ENCODE results near the gene SH2D7.

Gene SH2D7

DNA sequence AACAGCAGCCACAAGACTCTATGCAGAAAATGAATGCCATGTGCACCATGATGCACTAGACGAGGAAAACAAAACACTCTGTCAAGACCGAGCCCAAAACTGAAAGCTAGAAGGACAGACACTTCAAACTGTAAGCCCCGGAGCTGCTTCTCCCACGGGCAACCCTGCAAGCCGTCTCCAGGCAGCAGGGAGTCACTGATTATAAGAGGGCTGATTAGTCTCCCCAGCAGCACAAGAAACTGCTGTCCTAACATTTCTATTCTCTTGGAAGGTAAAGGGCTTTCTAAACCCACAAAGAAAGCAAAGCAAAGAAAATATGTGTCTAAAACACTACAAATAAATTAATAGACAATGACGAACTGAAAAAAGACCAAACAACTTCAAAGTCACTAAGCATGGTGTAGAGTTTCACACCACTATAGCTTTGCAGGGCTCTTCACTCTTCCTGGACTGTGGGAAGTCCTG, 30.4 kb upstream of the SH2D7 start:
- DNase-seq (ENCODE audit: low spot score) = peak; percentile 25

DNA sequence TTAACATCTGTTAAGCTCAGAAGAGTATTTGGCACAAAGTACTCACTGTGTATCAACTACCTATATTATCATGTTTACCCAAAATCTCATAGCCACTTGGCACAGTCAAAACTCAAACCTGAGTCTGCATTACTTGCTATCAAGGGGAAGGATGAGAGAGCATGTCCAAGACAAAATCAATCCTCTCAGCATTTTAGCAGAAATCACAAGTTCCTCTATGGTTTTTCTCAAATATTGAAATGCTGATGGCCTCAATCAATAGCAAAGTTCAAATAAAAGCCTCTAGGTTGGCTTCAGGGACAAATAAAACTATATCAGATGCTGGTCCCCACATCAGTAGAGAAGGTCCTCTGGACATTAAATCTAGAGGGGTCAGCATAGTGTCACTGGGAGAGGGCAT, 29.1 kb upstream of the SH2D7 start:
- DNase-seq (ENCODE audit: low spot score) = no peak

DNA sequence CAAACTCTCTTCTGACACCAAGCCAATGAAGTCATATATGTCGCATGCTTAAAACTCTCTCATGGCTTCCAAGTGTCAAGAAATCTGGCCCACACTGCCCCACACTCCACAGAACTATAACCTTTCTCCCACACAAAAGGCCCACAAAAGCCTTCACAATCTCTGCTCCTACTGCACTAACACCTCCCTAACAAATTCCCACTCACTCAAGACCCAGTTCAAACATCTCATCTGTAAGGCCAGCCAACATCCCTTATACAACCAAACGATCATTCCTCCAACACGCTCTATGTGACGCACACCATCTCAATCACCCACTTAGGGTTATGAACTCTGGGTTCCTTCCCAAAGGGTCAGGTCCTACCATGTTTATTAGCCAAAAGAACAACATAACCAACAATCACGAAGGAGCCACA, 28.4 kb upstream of the SH2D7 start:
- no peak for DNase-seq (ENCODE audit: low spot score)

DNA sequence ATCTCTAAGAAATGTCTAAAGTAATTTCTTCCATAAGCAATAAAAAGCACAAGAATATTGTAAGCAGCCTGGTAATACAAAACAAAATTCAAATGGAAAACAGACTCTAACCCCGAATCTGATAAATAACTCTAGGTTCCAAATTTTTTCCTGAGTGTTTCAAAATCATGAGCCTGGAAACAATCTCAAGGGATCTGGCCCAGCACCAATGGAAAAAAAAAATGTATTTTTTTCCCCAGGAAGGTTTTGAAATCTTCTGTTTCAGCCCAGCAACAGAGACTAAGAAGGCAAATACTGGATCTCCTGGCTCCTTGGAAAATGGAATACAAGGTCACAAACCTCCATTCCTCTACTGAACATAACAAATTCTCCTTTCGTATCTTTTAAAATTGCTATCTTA, 27.8 kb upstream of the SH2D7 start:
- no peak for DNase-seq (ENCODE audit: low spot score)

DNA sequence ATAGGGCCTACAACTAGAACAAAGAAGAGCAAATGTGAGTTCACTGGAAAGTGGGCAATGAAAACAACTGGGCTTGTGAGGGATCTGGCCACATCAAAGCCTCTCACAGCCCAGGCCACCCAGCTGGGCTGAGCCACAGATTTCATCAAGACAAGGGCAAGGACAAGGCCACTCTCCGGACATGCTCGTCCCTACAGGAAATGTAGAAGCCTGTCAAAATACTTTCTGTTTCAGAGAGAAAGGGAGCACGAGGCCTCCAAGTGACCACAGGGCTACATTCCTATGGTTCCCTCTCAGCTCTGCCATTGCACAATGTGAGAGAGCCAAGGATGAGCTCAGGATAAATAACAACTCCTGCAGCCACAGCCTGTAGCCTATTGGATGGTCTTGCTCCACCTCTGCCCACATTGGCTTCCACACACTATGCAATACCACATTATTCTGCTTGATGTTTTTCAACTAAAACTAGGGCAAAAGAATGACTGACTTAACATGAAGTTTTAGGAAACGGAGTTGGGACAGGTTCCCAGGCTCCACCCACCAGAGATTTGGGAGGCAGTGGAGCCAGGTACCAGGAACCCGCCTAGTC, 27.0 kb upstream of the SH2D7 start:
- DNase-seq (ENCODE audit: low spot score) = peak; percentile 94

DNA sequence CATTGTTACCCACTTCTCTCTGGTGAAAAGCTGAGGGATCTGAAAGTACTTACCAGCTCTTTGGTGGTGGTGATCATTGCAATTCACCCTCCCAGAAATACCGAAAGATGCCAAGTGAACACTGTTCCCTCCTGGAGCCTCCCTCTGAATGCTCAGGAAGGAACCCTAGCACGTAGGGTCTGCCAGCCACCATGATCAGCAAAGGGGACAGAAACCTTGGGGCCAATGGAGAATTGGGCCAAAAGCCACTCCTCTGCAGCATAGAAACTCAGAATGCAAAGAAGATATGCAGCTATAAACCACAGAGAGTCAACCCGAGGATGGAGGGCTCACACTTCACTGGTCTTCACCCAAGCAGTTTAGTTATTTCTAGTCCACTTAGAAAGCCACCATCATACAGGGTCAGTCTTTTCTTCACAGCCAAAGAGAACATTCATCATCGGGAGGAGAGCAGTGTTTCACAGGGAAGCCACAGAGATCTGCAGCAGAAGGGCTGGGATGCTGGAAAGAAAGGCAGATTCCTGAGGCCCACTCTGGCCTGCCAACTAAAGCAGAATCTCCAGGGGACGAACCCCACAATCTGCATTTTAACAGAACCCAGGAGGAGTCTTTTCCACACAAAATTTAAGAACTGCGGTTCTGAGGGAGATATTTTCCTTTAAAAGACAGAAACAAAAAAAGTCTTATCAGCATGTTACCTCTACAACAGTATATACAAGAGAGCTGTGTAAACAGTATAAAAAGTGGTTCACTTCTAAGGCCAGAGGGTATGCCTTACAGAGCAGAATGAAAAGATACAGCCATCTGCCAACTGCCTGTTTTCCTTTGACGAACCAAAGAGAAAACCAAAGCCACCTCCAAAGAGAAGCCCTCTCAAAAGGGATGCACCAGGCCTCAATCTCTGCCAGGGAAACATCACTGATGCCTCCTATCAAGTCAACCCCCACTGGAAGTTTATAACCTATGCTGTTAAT, 26.1 kb upstream of the SH2D7 start:
- DNase-seq (ENCODE audit: low spot score) = peak; percentile 28

DNA sequence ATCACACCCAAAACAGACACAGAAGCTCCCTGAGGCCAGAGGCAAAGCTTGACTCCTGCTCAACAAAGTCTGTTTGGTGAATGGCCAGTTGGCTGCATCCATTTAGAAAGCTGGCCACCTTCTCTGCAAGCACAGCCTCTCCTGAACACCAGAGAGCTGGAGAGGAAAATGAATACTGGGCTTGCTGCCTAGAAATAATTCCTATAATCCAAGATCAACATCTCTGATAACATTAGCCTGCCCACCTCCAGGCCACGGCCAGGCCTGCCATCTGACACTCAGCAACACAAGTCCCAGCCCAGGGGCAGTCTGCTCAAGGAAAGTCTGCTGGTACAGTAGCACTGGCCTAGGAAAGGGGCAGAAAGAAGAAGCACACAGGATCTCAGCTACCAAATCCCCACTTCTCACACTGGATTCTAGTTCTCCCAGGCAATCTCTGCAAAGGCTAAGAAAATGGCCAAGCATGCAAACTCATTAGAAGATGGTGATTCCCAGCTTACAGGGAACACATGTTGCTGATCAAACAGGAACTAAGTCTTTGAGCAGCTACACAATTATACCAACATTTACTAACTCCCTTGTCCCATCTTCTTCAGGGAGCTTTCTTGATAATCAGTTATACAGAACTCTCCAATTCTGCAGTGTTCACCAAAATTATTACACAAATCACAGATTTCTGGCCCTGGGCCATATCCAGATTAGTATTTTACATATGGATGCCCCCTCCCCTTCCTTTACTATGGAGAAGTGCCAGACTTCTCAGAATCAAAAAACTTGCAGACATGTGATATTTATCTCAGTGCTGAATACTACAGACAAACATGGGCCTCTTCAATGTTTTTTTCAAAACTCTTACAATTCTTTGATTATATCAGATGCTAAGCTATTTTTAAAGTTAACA, 24.8 kb upstream of the SH2D7 start:
- DNase-seq (ENCODE audit: low spot score) = no peak

DNA sequence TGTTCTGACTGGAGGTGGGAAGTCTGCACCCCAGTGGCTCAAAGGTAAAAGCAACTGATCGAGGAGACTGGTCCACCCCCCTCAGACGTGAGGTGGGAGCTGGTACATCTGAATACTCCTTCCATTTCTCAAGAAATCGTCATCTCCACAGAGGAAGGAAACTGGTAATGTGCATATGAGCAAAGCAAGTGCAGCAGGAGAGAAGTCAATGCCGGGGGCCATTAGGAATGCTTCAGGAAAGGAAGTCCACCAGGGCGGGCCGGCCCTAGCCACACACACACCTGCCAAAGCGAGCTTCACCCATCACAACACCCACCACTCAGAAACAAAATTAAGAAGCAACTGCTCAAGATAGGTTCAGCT, 23.3 kb upstream of the SH2D7 start:
- DNase-seq (ENCODE audit: low spot score) = no peak

DNA sequence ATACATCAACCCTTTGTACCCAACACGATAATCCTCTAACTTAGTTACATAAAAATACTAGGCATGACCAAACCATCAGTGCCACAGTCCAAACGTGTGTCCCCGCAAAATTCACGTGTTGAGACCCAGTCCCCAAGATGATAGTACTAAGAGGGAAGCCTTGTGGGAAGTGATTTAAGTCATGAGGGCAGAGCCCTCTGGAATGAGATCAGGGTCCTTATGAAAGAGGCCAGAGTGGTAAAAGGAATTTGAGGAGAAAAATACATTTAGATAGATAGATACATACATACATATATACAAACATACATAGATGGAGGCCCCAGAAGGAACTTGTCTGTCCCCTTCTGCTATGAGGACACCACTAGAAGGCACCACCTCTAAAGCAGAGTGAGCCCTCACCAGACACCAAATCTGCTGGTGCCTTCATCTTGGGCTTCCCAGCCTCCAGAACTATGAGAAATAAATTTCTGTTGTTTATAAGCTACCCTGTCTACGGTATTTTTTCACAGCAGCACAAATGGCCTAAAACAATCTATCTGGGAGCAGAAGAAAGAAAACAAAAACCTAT, 22.8 kb upstream of the SH2D7 start:
- DNase-seq (ENCODE audit: low spot score) = no peak

DNA sequence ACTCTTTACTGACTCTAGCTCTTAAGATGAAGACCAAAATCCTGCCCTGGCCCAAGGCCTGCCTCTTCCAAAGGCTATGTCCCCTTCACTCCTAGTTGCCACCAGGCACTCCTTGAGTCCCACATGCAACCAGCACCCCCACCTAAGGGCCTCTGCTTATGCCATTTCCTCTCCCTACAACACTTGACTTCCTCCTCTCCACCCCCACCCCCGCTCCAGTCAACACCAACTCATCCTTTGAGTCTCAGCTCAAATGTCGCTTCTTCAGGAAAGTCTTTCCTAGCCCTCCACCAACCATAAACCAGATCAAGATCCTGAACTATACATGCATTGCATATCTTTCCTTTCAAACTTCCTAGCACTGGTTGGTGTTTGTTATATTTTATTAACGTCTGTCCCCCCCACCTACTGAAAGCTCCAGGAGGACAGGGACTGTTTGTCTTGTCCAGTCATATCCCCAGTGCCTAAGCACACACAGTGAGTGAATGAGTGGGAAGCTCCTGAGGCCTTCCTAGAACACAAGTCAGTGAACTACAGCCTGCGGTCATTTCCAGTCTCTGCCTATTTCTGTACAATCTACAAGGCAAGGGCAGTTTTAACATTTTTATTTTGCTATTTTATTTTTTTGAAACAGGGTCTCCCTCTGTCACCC, 22.2 kb upstream of the SH2D7 start:
- no peak for DNase-seq (ENCODE audit: low spot score)

DNA sequence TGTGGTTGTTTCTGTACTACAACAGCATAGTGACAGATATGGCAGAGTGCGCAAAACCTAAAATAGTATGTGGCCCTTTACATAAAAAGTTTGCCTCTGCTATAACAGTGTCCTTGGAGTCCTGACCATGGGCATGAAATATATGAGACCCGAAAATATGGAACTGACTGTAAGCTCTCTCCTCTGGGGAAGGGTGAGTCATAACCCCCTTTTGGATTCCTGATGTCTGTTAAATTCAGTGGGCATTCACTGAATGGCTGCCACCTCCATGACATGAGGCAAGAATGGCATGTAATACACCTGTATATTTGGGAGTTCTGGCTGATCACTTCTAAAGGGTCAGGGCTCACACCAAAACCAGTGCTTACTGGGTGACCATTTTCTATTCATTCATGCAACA, 21.0 kb upstream of the SH2D7 start:
- no peak for DNase-seq (ENCODE audit: low spot score)

DNA sequence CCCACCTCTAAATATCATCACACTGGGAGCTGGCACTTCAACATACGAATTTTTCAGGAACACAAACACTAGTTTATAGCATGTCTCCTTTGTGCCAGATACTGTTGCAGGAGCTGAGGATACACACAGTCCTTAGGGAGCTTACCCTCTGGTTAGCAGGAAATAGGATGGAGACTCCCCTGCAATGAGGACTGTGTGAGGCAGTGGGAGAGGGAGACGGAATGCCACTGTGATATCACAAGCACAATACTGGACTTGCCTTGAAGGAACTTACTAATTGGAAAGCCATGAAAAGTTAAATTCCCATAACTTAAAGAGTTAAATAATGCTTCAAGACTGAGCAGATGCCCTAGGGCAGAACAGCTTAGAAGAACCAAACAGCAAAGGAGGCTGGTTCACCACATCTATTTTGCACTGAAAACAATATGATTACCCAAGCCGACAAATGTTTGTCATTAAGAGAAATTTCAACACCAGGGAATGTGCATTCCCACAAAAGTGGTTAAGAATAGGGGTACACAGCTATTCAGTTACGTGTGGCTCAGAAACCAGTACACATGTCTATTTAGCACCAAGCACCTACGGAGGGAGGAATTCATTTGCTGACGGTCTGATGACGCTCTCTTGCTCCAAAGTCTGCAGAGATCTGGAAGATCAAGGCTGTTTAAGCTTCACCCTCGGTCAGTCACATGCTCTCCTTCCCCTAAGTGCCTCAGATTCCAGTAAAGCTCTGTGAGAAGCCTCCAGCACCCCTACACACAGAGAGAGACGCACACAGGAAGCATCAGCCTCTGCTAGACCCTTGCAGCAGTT, 20.1 kb upstream of the SH2D7 start:
- peak; percentile 15 for DNase-seq (ENCODE audit: low spot score)

DNA sequence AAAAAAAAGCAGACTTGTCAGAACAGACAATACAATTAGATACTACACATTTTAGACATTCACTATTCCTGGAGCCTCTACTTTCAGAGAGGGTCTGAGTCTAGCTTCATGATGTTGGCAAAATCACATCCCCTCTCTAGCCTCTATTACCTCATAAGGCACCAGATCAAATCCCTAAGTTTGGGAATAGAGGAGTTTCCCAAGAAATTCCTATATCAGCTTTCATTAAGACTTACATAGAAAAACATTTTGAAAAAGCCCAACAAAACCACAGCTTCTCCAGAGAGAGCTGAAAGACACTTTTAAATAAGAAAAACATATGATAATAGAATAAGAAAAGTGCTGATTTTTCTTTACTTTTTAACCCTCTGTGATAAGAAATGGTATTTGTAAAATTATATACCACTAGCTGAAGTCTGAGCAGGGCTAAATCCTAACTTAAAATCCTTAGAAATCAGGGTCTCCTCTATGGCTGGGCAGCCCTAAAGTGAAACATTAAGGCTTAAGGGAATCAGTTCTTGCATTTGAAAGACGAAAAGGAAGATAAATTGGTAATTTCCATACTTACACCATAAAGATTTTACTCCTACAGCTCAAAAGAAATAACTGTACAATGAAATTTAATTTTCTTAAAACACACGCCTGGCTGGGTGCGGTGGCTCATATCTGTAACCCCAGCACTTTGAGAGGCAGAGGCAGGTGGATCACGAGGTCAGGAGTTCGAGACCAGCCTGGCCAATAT, 19.1 kb upstream of the SH2D7 start:
- DNase-seq (ENCODE audit: low spot score) = no peak

DNA sequence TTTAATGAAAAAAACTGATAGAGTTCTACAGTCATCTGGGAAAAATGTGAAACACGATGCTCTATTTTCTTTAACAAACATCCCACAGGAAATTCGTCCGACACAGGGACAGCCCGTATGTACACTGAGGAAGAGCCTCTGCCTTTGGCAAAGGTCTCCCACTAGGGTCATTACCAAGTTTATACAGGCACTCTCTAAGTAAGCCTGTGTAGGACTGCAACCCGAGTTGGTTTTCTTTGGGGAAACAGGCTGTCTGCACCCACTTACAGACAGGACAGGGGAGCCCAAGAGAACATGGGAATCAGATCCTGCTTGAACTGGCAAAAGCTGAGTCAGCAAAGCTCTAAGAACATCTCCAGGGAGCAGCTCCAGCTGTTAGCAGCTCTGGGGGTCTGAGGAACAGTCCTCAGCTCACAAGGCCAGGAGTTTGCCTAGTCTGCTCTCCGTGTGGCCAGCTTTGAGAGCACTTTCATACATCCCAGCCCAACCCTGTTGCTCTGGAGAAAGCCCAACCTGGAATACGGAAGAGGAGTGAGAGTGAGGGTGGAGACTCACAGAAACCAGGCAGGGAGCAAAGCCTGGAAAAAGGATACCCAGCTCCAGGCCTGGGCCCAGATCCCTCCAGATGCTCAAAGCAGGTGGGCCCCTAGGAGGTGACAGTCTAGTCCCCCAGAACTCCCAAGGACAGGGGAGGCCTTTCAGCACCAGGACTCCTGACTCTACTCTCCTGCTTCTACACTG, 16.7 kb upstream of the SH2D7 start:
- peak; percentile 79 for DNase-seq (ENCODE audit: low spot score)

DNA sequence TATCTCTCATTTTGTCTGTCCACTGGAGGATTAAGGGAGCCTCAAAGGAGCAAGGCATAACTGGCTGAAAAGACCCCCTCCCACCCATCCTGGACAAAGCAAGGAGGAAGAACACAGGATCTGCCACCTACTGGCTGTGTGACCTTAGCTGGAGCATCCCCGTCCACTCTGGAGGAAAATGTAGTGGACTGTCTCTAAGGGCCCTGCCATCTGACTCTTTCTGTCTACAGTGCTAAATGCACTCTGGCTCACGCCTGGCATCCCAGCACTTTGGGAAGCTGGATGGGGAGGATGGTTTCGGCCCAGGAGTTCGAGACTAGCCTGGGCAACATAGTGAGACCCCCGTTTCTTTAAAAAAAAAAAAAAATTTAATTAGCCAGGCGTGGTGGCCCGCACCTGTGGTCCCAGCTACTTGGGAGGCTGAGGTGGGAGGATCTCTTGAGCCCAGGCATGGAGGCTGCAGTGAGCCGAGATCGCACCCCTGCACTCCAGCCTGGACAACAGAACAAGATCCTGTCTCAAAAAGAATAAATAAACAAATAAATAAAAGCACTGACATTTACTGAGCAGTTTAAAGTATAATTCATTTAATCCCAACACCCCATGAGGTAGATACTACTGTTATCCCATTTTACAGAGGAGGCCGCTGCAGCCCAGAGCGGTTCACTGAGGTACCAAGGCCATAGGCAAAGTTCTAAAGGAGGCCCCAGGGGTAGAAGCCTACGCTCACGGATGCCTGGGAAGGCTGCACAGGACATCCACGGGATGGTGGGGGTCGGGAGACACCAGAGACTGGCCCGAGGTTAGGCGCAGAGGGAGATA, 15.9 kb upstream of the SH2D7 start:
- DNase-seq (ENCODE audit: low spot score) = no peak

DNA sequence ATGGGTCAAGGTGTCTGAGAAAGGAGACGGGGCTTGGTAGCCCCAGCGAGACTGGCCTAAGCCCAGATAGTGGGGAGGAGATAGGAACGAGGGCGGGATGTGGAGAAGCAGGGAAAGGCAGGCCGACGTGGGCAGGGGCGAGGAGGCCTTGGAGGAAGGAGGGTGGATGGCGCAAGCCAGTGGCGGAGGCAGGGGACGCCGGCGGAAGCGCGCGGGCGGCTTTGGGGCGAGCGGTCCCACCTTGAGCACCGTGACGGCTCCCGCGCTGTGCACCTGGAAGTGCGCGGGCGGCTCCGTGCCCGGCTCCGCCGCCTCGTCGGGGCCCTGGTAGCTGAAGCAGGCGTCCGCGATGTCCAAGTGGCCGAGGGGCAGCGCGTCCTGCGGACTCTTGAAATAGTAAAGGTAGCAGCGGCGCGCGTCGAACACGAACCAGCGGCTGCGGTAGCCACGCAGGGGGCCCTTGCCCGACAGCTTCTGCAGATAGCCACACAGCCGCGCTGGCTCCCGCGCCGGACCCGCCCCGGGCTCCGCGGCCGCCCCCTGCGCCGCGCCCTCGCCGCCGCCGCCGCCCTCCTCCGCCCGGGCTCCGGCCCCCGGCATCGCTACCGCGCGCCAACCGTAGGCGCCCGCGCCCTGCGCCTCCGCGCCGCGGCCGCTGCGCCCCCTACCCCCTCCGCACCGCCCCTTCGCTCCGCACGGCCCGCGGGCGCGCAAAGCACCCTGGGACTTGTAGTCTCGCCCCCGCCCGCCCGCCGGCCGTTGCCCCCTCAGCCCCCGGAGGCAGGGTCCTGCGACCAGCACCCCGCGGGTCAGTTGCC, 15.1 kb upstream of the SH2D7 start, which contains the start of gene TBC1D2B:
Gene TBC1D2B, minus strand, starts transcription at position 659 of the 818 bp plus-strand sequence. Its CDS starts 59 bp downstream, at position 600.
- DNase-seq (ENCODE audit: low spot score) = peak; percentile 55

DNA sequence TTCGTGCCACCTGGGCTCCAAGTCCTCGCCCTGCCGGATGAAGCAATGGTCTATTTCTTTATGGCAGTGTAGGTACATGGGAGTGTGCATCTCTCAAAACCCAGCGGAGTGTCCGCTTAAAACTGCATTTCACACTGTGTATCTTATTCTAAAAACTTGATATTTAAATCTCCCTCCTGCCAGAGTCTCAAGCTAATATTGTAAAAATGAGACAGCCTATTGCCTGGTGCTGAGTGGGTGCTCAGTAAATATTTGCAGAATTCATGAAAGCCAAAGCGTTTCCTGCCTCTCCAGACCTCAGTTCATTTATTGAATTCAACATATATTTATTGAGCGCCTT, 14.5 kb upstream of the SH2D7 start:
- DNase-seq (ENCODE audit: low spot score) = no peak

Data from kidney tubule cell (primary cell).